Esophagus muscularis mucosa (tissue), 4 donors: Measurements from ENCODE around the gene ARSH. TPM values are rescaled to one million over a fixed set of nuclear protein-coding genes. Genes with fewer than 3 reads are reported as not detected.

Experiments used
- DNase-seq: peaks from one replicate; pipeline ENCODE4 v3.0.0-alpha.2; 2017; ENCODE audit errors: extremely low spot score
- H3K27ac ChIP-seq, 4 donors: fragments of 200-600 bp; sonication (generic); replicated peaks in 1 of 4; 1 replicate in 3 of 4; 2 replicates in 1 of 4; pipeline ENCODE4 v1.5.1; 2016 to 2019; ENCODE audit warnings: mild to moderate bottlenecking in 1 of 4
- H3K27me3 ChIP-seq, 4 donors: fragments of 200-600 bp; sonication (generic); one replicate each; pipeline versions ENCODE4 v1.5.1 to v1.6.0; 2016 to 2019
- H3K36me3 ChIP-seq, 4 donors: fragments of 200-600 bp; sonication (generic); one replicate each; pipeline ENCODE4 v1.5.1; 2016 to 2019
- H3K4me1 ChIP-seq, 4 donors: fragments of 200-600 bp; sonication (generic); one replicate each; pipeline ENCODE4 v1.5.1; 2016 to 2019
- H3K4me3 ChIP-seq, 4 donors: fragments of 200-600 bp; sonication (generic); 1 replicate in 2 of 4; 2 replicates in 2 of 4; pipeline ENCODE4 v1.5.1; 2016 to 2019; ENCODE audit warnings: mild to moderate bottlenecking in 4 of 4, moderate library complexity in 1 of 4
- H3K9me3 ChIP-seq, 4 donors: fragments of 200-600 bp; sonication (generic); 1 replicate in 3 of 4; 2 replicates in 1 of 4; pipeline ENCODE4 v1.5.1; 2016 to 2019
- CTCF ChIP-seq, 3 experiments: fragments of 200-600 bp in 2 of 3; fragments of 450-650 bp in 1 of 3; sonication (generic) in 2 of 3; IDR thresholded peaks; one replicate each; pipeline ENCODE4 v1.5.1; 2017 to 2019; ENCODE audit warnings: antibody characterized with exemption in 3 of 3, mild to moderate bottlenecking in 2 of 3, moderate library complexity in 1 of 3
- EP300 ChIP-seq: sonication (generic); formaldehyde crosslinking; IDR thresholded peaks from one replicate; pipeline ENCODE4 v1.6.1; 2017; ENCODE audit warnings: antibody characterized with exemption
- POLR2A ChIP-seq: fragments of 450-650 bp; IDR thresholded peaks from one replicate; pipeline ENCODE4 v1.6.1; 2017; ENCODE audit warnings: antibody characterized with exemption, moderate library complexity, mild to moderate bottlenecking, low read depth
- POLR2AphosphoS5 ChIP-seq, 2 donors: sonication (generic); formaldehyde crosslinking; IDR thresholded peaks; one replicate each; pipeline ENCODE4 v1.6.1; 2017; ENCODE audit warnings: antibody characterized with exemption in 2 of 2
- WGBS: methylation state at CpG from one replicate; pipeline ENCODE4 v1.1.5; 2018; 5-methylcytosine and 5-hydroxymethylcytosine counted together
- intact Hi-C: fragments of 100-400 bp; cut with DNase I; formaldehyde crosslinking; loops from one replicate; pipeline ENCODE4 v1.15.1; 2023
- total RNA-seq, 4 donors: library from RNA; depleted of rRNA; stranded (reverse); fragments of >200 nt; gene quantifications; one replicate each; pipeline versions ENCODE4 v1.1.0 to v1.2.1, GENCODE V29; 2016

Gene ARSH
- total RNA-seq, 4 donors from 2014 or later = not detected

GRCh38 chrX:2965965-2966364, 40.4 kb upstream of the ARSH start:
- Histone ChIP-seq H3K4me3 (no peak overlapping the region), H3K36me3 (no peaks in the 10 kb centered on the region), H3K27me3 (no peaks in the 10 kb centered on the region), H3K9me3 (no peaks in the 10 kb centered on the region), H3K4me1 (peaks cover 0 to 5% (median 0%) of the 10 kb centered on the region in 4 donors), H3K27ac (no peak overlapping the region)
- DNase-seq = no peak
- intact Hi-C loops = no loop called here
- TF ChIP-seq CTCF (IDR thresholded peaks at IDR 0.05) (no peak), EP300 (no peak), POLR2AphosphoS5 (IDR thresholded peaks at IDR 0.05) (no peak), POLR2A (no peak)
- 80% methylated on average over 6 of the region's 6 CpGs for WGBS

GRCh38 chrX:2967012-2967411, 39.3 kb upstream of the ARSH start:
- 84% methylated on average over 3 of the region's 3 CpGs for WGBS
- H3K27me3 ChIP-seq = no peaks in the 10 kb centered on the region
- intact Hi-C loops = no loop called here
- H3K4me3 ChIP-seq = no peak overlapping the region
- peaks cover 0 to 5% (median 0%) of the 10 kb centered on the region in 4 donors for H3K4me1 ChIP-seq
- TF ChIP-seq EP300 (no peak), POLR2A (no peak), POLR2AphosphoS5 (IDR thresholded peaks at IDR 0.05) (no peak), CTCF (IDR thresholded peaks at IDR 0.05) (no peak)
- H3K9me3 ChIP-seq = no peaks in the 10 kb centered on the region
- no peak for DNase-seq
- H3K27ac ChIP-seq = no peak overlapping the region
- H3K36me3 ChIP-seq = no peaks in the 10 kb centered on the region

- H3K9me3 ChIP-seq = no peaks in the 10 kb centered on the region
- no peaks in the 10 kb centered on the region for H3K36me3 ChIP-seq
- H3K4me1 ChIP-seq = peaks cover 0 to 5% (median 0%) of the 10 kb centered on the region in 4 donors
- no peaks in the 10 kb centered on the region for H3K27me3 ChIP-seq
- peak overlapping the region; percentile 18 to 37 (median 27) for H3K4me3 ChIP-seq
- H3K27ac ChIP-seq = no peak overlapping the region
- intact Hi-C loops = no loop called here
- WGBS = 83% methylated on average over 14 of the region's 14 CpGs
- no peak for DNase-seq
- TF ChIP-seq POLR2A = no peak
- TF ChIP-seq EP300 = no peak
- no peak for TF ChIP-seq CTCF (IDR thresholded peaks at IDR 0.05)
- TF ChIP-seq POLR2AphosphoS5 (IDR thresholded peaks at IDR 0.05) = no peak
Observed at GRCh38 chrX:2967584-2967983, 38.8 kb upstream of the ARSH start.

GRCh38 chrX:2967998-2968909, 38.1 kb upstream of the ARSH start:
- DNase-seq = no peak
- no peak overlapping the region for H3K27ac ChIP-seq
- TF ChIP-seq EP300 = no peak
- no peak for TF ChIP-seq CTCF (IDR thresholded peaks at IDR 0.05)
- no peak for TF ChIP-seq POLR2A
- TF ChIP-seq POLR2AphosphoS5 (IDR thresholded peaks at IDR 0.05) = no peak
- no peaks in the 10 kb centered on the region for H3K36me3 ChIP-seq
- H3K4me1 ChIP-seq = peaks cover 0 to 5% (median 0%) of the 10 kb centered on the region in 4 donors
- intact Hi-C loops = no loop called here
- H3K27me3 ChIP-seq = no peaks in the 10 kb centered on the region
- H3K9me3 ChIP-seq = no peaks in the 10 kb centered on the region
- H3K4me3 ChIP-seq = peak overlapping the region; percentile 18 to 37 (median 27)
- WGBS = 63% methylated on average over 26 of the region's 27 CpGs
